Measurements from ENCODE around the gene ROCK2. TPM values are rescaled to one million over a fixed set of nuclear protein-coding genes. Genes with fewer than 3 reads are reported as not detected.

Gene ROCK2
- total and polyA plus RNA-seq, 2 of the 8 experiments (the other 6 are each of a cell fraction or from before 2014, with no cell fraction given), result 2.7 to 29.0 TPM

GRCh38 chr2:11270891-11271290 lies 73.5 kb downstream of the ROCK2 start:
- WGBS, 2 experiments (ENCODE audit: extremely low coverage in 1 of 2, insufficient coverage in 1 of 2, insufficient read length in 1 of 2, insufficient replicate concordance in 2 of 2, low coverage in 1 of 2, low lambda C conversion rate in 2 of 2, missing lambda C conversion rate in 1 of 2), result 89% methylated on average over 2 of the region's 2 CpGs; no CpG with 5 or more reads in 1 of the 2 experiments
- Histone ChIP-seq H4K20me1 (replicated peaks in 1 of 2; ENCODE audit: control insufficient read depth in 1 of 2, insufficient read depth in 2 of 2, low read length in 2 of 2) (no peaks in the 10 kb centered on the region), H3K9ac (replicated peaks in 1 of 4; ENCODE audit: extremely low read depth in 1 of 4, low read depth in 3 of 4, low read length in 3 of 4) (no peak overlapping the region), H2BK12ac (ENCODE audit: low read depth, low read length) (no peak overlapping the region), H3K23ac (ENCODE audit: insufficient read length) (no peak overlapping the region), H3K79me1 (ENCODE audit: low read depth, low read length) (no peaks in the 10 kb centered on the region), H4K5ac (ENCODE audit: insufficient read length, low read depth, low read length) (no peak overlapping the region), H3K4ac (replicated peaks; ENCODE audit: insufficient read length, low read depth, low read length) (no peak overlapping the region), H3K56ac (replicated peaks; ENCODE audit: insufficient read length, low read depth, low read length) (no peak overlapping the region), H2BK15ac (ENCODE audit: low read length) (no peak overlapping the region), H3K23me2 (ENCODE audit: low read depth, low read length) (peaks cover 2% of the 10 kb centered on the region; the same call in 1 of the 2 replicates), H3K4me2 (ENCODE audit: insufficient read depth in 1 of 2, low read depth in 2 of 2, low read length in 2 of 2) (no peak overlapping the region), H3K4me1 (replicated peaks in 1 of 4; ENCODE audit: control insufficient read depth in 3 of 4, insufficient read depth in 4 of 4, low read length in 3 of 4) (no peaks in the 10 kb centered on the region), H2BK120ac (replicated peaks; ENCODE audit: low read depth, low read length) (no peak overlapping the region), H3K79me2 (ENCODE audit: control insufficient read depth in 1 of 2, insufficient read depth in 2 of 2, low read length in 2 of 2) (peaks cover 0 to 10% of the 10 kb centered on the region in 2 experiments; a peak in 1 of 4 replicates), H2BK5ac (ENCODE audit: low read depth, low read length) (no peak overlapping the region), H4K8ac (ENCODE audit: extremely low read depth, insufficient read depth, low read length) (no peak overlapping the region), H2AFZ (ENCODE audit: low read length) (no peak overlapping the region), H3K18ac (ENCODE audit: extremely low read depth, low read length) (no peak overlapping the region), H3K4me3 (ENCODE audit: extremely low read depth in 1 of 4, insufficient read depth in 2 of 4, low read depth in 3 of 4, low read length in 4 of 4) (no peak overlapping the region), H2AK5ac (ENCODE audit: low read depth, low read length) (no peak overlapping the region), H3K9me3 (ENCODE audit: insufficient read depth in 2 of 2, low read depth in 1 of 2, low read length in 1 of 2) (no peaks in the 10 kb centered on the region), H3K14ac (ENCODE audit: insufficient read length) (no peak overlapping the region), H4K91ac (replicated peaks; ENCODE audit: insufficient read length, low read length) (no peak overlapping the region), H3K36me3 (ENCODE audit: control insufficient read depth in 2 of 4, insufficient read depth in 4 of 4, low read length in 3 of 4) (peaks cover 0 to 2% (median 0%) of the 10 kb centered on the region in 4 experiments; a peak in 2 of 8 replicates), H3K27me3 (replicated peaks in 1 of 4; ENCODE audit: control insufficient read depth in 3 of 4, extremely low read depth in 1 of 4, insufficient read depth in 3 of 4, low read length in 3 of 4) (no peaks in the 10 kb centered on the region), H3K27ac (ENCODE audit: low read depth, low read length) (no peak overlapping the region), H2BK20ac (ENCODE audit: low read length) (no peak overlapping the region)
- FAIRE-seq (no peak), DNase-seq (ENCODE audit: low read depth in 1 of 2, low spot score in 2 of 2) (no peak)
- ChIA-PET CTCF (ENCODE audit: partially characterized antibody) (interaction anchor here (0.6 to 1.6 kb wide), 2 partner anchors 139 to 185 kb away, joined by 3 to 4 read pairs; no protein-coding TSS in a partner anchor), POLR2A (ENCODE audit: partially characterized antibody) (no interaction called here)
- TF ChIP-seq BACH1 (IDR thresholded peaks at IDR 0.05; ENCODE audit: low read length) (no peak), CBX8 (IDR thresholded peaks at IDR 0.05; ENCODE audit: borderline replicate concordance, low read depth, low read length) (no peak), MAFK (IDR thresholded peaks at IDR 0.05; ENCODE audit: low read depth, low read length) (no peak), BCL11A (IDR thresholded peaks at IDR 0.05; ENCODE audit: low read depth in 2 of 2, low read length in 2 of 2) (no peak), TEAD4 (IDR thresholded peaks at IDR 0.05; ENCODE audit: low read depth, low read length) (no peak), NANOG (IDR thresholded peaks at IDR 0.05; ENCODE audit: insufficient read depth, low read depth, low read length, poor library complexity, severe bottlenecking) (no peak), PHF8 (conservative IDR thresholded peaks at IDR 0.05; ENCODE audit: low read depth, low read length) (no peak), SRF (IDR thresholded peaks at IDR 0.05; ENCODE audit: low read depth, low read length) (no peak), TBP (IDR thresholded peaks at IDR 0.05; ENCODE audit: low read depth, low read length) (no peak)

All from H1 (cell line).